ENCODE measurements around the gene UBAP1L.

UBAP1L gene

DNA sequence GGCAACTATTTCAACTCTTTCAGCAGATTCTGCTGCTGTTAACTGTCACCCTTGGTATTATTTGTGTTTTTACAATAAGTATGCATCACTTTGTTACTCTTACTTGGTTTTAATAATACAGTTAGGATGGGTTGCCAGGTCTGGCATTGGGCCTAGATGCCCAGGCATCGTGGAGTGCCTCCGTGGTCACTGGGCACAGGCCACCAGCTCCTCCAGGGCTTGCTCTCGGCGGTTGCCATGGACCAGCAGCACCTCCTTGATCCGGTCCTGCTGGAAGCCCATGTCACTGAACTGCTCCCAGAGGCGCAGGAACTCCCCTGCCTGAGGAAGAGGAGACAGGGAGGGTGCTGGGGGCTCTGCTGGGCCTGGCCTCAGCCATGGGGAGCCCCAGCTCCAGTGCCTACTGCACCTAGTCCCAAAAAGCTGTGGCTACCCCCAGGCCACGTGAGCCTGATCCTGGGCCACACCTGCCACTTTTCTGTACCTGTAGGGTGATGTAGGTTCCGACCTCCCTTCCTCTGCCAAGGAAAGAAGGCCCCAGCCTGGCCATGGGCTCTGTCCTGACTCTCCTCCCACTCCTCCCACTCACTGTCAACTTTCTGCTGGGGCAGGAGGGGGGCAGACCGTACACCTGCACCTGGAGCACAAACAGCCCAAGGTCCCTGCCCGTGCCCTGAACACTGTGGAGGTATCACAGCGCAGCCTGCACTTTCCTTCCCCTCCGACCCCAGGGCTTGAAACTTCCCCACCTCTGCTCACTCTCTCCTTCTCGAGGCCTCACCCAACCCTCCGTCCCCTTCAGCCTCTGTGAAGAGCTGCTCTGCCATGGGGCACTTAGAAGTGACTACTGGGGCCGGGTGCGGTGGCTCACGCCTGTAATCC is 21.8 kb downstream of the UBAP1L start:
- TF ChIP-seq, protein P1, sequence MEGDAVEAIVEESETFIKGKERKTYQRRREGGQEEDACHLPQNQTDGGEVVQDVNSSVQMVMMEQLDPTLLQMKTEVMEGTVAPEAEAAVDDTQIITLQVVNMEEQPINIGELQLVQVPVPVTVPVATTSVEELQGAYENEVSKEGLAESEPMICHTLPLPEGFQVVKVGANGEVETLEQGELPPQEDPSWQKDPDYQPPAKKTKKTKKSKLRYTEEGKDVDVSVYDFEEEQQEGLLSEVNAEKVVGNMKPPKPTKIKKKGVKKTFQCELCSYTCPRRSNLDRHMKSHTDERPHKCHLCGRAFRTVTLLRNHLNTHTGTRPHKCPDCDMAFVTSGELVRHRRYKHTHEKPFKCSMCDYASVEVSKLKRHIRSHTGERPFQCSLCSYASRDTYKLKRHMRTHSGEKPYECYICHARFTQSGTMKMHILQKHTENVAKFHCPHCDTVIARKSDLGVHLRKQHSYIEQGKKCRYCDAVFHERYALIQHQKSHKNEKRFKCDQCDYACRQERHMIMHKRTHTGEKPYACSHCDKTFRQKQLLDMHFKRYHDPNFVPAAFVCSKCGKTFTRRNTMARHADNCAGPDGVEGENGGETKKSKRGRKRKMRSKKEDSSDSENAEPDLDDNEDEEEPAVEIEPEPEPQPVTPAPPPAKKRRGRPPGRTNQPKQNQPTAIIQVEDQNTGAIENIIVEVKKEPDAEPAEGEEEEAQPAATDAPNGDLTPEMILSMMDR (conservative IDR thresholded peaks at IDR 0.05; ENCODE audit: control insufficient read depth, insufficient read depth, low read depth, low read length), result no peak
- no peak for DNase-seq (ENCODE audit: low read depth)
- H3K4me3 ChIP-seq (ENCODE audit: control insufficient read depth, low read depth, low read length), result no peak overlapping the region

DNA sequence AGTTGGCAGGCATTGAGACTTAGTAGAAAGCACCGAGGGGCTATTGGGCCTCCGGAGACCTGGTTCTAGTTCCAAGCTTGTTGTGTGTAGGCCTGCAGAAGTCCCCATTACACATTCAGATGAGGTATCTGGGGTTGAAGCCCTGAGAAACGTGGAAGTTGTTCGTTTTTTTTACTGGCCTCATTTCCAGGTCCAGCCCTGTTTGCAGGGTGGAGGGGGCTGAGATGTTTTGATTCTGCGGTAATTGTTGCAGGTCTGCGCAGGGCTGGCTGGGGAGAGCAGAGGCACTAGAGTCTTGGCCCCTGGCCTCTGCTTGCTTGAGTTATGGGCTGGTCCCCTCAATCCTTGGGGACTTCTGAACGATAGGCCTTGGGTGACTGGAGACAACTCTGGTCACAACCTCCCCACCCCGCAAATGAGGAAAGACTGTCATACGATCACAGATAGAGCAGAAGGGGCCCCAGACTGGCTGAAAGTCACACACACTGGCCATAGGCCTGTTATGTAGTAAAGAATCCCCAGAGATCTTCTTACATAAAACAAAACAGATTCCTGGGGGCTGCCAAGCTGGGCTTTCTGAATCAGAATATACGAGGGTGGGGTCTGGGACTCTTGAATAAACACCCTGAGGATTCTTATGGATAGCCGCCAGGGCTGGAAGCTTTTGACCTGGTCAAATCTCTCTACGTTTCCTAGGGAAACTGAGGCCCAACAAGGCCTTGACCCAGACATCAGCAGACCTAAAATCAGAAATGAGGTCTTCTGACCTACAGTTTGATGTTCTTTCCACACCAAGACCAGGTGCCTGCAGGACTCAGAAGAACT is 22.8 kb downstream of the UBAP1L start:
- TF ChIP-seq, protein P1 (conservative IDR thresholded peaks at IDR 0.05; ENCODE audit: control insufficient read depth, insufficient read depth, low read depth, low read length), result no peak
- H3K4me3 ChIP-seq (ENCODE audit: control insufficient read depth, low read depth, low read length), result no peak overlapping the region
- DNase-seq (ENCODE audit: low read depth), result no peak

DNA sequence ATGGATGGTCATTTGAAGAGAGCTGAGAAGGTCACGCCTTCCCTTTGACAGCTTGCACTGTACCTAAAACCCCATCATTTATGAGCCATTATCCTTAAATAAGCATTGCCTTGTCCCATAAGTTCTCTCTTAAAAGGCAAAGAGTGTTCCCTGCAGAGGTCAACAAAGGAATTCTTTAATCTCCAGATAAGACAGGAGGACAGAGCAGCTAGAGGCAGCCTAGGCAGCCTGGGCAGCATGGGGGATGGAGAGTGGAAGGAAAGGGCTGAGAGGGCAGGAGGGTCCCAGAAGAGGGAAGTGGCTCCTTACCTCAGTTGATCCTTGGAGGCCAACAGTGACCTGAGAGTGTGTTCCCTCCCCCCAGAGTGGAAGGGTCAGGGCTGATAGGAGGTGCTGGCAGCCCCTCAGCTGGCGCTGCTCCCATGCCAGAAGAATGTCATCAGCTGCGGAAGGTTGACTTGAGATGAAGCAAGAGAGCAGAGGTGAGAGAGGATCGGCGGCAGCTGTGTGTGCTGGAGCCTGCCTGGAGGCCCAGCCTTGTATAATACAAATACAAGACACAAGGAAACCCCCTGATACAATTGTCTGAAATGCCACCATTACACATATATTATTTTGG is 25.7 kb downstream of the UBAP1L start:
- no peak overlapping the region for H3K4me3 ChIP-seq (ENCODE audit: control insufficient read depth, low read depth, low read length)
- no peak for DNase-seq (ENCODE audit: low read depth)
- TF ChIP-seq, protein P1 (conservative IDR thresholded peaks at IDR 0.05; ENCODE audit: control insufficient read depth, insufficient read depth, low read depth, low read length), result no peak

DNA sequence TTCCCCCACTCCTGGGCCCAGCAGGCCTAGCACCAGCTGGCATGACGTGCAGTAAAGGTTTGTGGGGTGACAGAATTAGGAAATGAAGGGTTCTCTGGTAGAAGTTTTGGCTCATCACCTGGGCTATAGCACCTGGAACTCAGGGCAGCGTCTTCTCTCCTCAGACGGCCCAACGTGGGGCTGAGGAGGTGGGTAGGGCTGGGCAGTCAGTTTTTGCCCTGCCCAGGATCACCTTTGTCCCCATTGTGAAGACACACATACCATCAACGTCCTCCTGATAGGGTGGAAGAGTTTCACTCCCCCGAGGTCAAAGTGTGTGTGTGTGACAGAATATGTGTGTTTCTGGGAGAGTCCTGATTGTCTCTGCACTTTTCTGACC is 26.4 kb downstream of the UBAP1L start:
- TF ChIP-seq, protein P1 (conservative IDR thresholded peaks at IDR 0.05; ENCODE audit: control insufficient read depth, insufficient read depth, low read depth, low read length), result no peak

GRCh38 chr15:65087873-65088642 is 26.9 kb downstream of the UBAP1L start:
- DNase-seq (ENCODE audit: low read depth), result no peak
- TF ChIP-seq, protein P1 (conservative IDR thresholded peaks at IDR 0.05; ENCODE audit: control insufficient read depth, insufficient read depth, low read depth, low read length), result no peak
- no peak overlapping the region for H3K4me3 ChIP-seq (ENCODE audit: control insufficient read depth, low read depth, low read length)

More for the DNA sequence above, 26.4 kb downstream of the UBAP1L start:
- no peak for DNase-seq (ENCODE audit: low read depth)
- H3K4me3 ChIP-seq (ENCODE audit: control insufficient read depth, low read depth, low read length), result no peak overlapping the region

DNA sequence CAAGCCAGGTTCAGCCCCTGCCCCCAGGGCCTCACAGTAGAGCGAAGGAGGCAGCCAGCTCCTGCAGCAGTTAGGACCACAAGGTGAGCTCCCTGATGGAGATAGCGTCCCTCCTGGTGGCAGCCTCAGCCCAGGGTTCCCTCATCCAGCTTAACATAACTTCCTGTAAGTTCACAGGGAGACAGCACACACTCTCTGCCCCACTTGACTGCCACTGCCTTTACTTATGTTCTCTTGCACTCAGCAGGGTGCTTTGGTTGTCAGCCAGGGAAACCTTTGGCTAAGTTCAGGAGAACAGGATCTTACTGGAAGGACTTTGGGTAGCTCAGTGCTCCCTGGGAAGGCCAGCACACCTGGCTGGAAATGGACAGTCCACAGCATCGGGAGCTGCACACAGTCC is 27.6 kb downstream of the UBAP1L start:
- DNase-seq (ENCODE audit: low read depth), result no peak
- no peak overlapping the region for H3K4me3 ChIP-seq (ENCODE audit: control insufficient read depth, low read depth, low read length)
- TF ChIP-seq, protein P1 (conservative IDR thresholded peaks at IDR 0.05; ENCODE audit: control insufficient read depth, insufficient read depth, low read depth, low read length), result no peak
